ENCODE data around the gene DAPP1.

DNA sequence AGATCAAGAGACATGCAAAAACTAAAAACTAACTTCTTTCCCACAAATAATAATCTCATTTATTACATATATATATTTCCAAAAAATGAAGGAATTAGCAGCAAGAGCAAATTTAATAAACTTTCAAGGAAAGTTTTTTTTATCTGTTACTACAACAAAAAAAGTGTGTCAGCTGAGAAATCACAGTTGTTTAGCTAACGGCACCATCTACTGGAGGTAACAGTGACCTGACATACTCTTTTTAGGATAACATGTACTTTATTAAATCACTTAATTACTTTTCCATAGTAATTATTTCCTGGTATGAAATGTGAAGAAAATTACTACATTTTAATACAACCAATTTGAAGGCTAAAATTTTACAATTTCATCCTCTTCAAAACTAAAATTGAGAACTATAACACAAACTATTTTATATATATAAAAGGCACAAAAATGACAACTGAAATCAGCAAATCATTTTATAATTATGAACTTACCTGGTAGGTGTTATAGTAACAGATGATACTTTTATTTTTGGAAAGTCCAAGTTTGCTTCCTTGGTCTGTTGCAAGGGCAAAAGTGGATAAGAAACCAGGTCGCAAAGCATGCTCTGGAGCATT lies 68.5 kb downstream of the DAPP1 start:
- TF ChIP-seq POLR2AphosphoS5 (IDR thresholded peaks at IDR 0.05) (no peak), CTCF (IDR thresholded peaks at IDR 0.05) (peak in 1 of 7 experiments; percentile 21)
